Endothelial cell (in vitro differentiated cells): Measurements from ENCODE around the gene COX4I2. TPM values are rescaled to one million over a fixed set of nuclear protein-coding genes. Genes with fewer than 3 reads are reported as not detected.
A peak's percentile ranks its signal among the peaks of the same experiment; 100 is the strongest.

Experiments
- DNase-seq: peaks from one replicate; pipeline ENCODE4 v3.0.0; 2021; ENCODE audit warnings: low spot score
- H3K27ac Mint-ChIP-seq: one replicate; pipeline ENCODE4 v1.8.0; 2021; ENCODE audit warnings: mixed read lengths, inconsistent platforms; ENCODE audit not compliant: unreplicated experiment
- H3K27me3 Mint-ChIP-seq: one replicate; pipeline ENCODE4 v1.8.0; 2021; ENCODE audit warnings: mild to moderate bottlenecking, moderate library complexity, mixed read lengths, inconsistent platforms; ENCODE audit not compliant: unreplicated experiment
- H3K36me3 Mint-ChIP-seq: one replicate; pipeline ENCODE4 v1.8.0; 2021; ENCODE audit warnings: mild to moderate bottlenecking, low read depth, mixed read lengths, inconsistent platforms; ENCODE audit not compliant: unreplicated experiment
- H3K4me1 Mint-ChIP-seq: one replicate; pipeline ENCODE4 v1.8.0; 2021; ENCODE audit warnings: mild to moderate bottlenecking, mixed read lengths, inconsistent platforms; ENCODE audit not compliant: unreplicated experiment
- H3K4me3 Mint-ChIP-seq: one replicate; pipeline ENCODE4 v1.8.0; 2021; ENCODE audit warnings: mild to moderate bottlenecking, mixed read lengths, inconsistent platforms; ENCODE audit not compliant: unreplicated experiment
- H3K9me3 Mint-ChIP-seq: one replicate; pipeline ENCODE4 v1.8.0; 2021; ENCODE audit warnings: mixed read lengths, inconsistent platforms; ENCODE audit not compliant: unreplicated experiment
- total RNA-seq: library from RNA; stranded (reverse); fragmentation: NEBNext Ultra II Directional; extraction: Animal tissue kit (Norgen Biotek cat#: 25700); gene quantifications from one replicate; pipeline ENCODE4 v1.2.1, GENCODE V29; 2021; ENCODE audit not compliant: unreplicated experiment
- TF ChIP-seq, protein P1 (sequence below): fragments of 200-600 bp; sonication (generic); IDR thresholded peaks from one replicate; pipeline ENCODE4 v1.5.0; 2021; ENCODE audit warnings: antibody characterized with exemption; ENCODE audit not compliant: unreplicated experiment

COX4I2 gene
- total RNA-seq, 1 donor from 2014 or later = not detected

DNA sequence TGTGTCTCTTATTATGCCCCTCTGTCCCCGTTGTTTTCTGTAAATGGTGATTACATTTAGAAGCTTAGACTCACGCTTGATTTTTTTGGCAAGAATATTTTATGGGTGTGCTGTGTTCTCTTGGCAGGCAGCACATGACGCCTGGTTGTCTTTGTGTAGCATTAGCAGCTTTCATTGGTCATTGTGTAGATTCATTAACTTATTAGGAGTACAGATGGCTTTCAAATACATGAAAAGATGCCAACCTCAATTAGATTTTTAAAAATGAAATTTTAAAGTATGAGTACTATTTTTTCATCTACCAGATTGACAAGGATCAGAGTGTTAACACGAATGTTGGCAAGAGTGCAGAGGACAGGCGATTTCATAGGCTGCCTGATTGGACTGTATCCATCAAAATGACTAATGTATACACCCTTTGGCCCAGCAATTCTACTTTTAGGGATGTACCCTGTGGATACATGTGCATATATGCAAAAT lies 15.2 kb downstream of the COX4I2 start:
- Mint-ChIP-seq H3K4me3 (no peak overlapping the region), H3K9me3 (no peaks in the 10 kb centered on the region), H3K27ac (no peak overlapping the region), H3K36me3 (no peaks in the 10 kb centered on the region), H3K4me1 (no peaks in the 10 kb centered on the region), H3K27me3 (peaks cover 8% of the 10 kb centered on the region)
- DNase-seq = no peak
- TF ChIP-seq, protein P1, sequence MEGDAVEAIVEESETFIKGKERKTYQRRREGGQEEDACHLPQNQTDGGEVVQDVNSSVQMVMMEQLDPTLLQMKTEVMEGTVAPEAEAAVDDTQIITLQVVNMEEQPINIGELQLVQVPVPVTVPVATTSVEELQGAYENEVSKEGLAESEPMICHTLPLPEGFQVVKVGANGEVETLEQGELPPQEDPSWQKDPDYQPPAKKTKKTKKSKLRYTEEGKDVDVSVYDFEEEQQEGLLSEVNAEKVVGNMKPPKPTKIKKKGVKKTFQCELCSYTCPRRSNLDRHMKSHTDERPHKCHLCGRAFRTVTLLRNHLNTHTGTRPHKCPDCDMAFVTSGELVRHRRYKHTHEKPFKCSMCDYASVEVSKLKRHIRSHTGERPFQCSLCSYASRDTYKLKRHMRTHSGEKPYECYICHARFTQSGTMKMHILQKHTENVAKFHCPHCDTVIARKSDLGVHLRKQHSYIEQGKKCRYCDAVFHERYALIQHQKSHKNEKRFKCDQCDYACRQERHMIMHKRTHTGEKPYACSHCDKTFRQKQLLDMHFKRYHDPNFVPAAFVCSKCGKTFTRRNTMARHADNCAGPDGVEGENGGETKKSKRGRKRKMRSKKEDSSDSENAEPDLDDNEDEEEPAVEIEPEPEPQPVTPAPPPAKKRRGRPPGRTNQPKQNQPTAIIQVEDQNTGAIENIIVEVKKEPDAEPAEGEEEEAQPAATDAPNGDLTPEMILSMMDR = no peak

DNA sequence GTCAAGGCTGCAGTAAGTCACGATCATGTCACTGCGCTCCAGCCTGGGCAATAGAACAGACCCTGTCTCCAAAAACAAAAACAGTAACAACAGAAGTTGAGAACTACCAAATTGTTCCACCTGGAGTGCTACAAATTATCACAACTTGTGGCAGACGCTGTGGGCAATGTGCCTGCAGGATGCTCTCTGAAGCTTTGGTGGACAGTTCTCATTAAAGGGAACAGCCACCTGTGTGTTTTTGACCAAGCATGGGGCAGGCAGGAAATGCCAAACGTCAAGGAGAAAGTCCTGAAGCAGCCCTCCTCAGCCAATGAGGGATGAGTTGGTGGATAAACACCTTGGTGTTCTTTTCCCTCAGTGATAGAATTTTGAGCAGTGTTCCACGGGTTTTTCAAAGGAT lies 15.8 kb downstream of the COX4I2 start:
- Mint-ChIP-seq H3K9me3 (no peaks in the 10 kb centered on the region), H3K27me3 (peaks cover 6% of the 10 kb centered on the region), H3K36me3 (no peaks in the 10 kb centered on the region), H3K4me3 (no peak overlapping the region), H3K4me1 (no peaks in the 10 kb centered on the region), H3K27ac (no peak overlapping the region)
- DNase-seq = no peak
- TF ChIP-seq, protein P1 = no peak

DNA sequence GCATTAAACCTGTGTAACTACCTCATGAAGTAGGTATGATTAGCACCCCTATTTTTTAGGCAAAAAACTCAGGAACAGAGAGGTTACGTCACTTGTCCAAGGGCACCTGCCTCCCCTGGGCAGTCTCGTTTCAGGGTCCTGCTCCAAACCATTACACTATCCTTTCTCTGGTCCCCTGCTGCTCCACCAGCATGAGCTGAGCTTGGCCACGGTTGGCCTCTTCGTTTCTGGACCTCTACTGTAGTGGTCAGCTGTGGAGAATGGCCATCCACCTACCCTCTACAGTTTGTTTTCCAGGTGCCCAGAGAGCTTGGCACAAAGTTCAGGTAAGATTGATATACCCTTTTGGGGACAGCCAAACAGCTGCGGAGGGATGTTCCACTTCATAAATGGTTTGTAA lies 16.8 kb downstream of the COX4I2 start:
- Mint-ChIP-seq H3K27me3 (peaks cover 6% of the 10 kb centered on the region), H3K27ac (no peak overlapping the region), H3K9me3 (no peaks in the 10 kb centered on the region), H3K4me1 (no peaks in the 10 kb centered on the region), H3K36me3 (no peaks in the 10 kb centered on the region), H3K4me3 (no peak overlapping the region)
- DNase-seq = no peak
- TF ChIP-seq, protein P1 = no peak

DNA sequence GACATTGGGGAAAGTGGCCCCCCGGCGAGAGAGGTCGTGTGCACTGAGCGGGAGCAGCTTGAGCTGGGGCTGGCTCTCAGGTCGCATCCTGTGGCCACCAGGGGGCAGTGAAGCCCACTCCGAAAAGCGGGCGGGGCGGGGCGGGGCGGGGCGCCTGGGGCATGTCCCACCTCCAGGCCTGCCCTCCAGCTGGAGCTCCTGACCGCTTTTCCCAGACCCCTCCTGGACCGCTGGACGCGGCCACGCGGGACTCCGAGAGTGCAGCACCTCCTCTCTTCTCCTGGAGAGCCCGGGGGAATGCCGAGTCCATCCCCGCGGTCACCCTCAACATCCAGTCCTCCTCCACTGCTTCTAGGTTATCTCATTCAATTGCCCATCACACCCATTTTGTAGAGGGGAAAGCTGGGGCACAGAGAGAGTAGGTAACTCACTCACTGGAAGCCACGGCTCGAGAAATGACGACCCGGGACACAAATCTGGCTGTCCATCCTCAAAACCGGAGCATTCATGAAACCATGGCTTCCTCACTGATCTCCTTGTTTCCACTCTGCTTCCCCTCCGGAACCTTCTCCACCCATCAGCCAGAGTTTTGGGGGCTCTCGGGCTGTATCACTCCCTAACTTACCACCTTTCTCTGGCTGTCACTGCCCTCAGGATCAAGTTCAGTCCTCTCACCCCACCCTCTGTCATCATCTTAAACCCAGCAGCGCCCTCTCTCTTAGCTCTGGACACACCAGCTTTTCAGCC lies 24.1 kb downstream of the COX4I2 start:
- Mint-ChIP-seq H3K27me3 (peaks cover 7% of the 10 kb centered on the region), H3K27ac (peak overlapping the region; percentile 64), H3K4me1 (peaks cover 22% of the 10 kb centered on the region), H3K9me3 (no peaks in the 10 kb centered on the region), H3K36me3 (peaks cover 17% of the 10 kb centered on the region), H3K4me3 (peak overlapping the region; percentile 80)
- DNase-seq = peak; percentile 80
- TF ChIP-seq, protein P1 = peak; percentile 92

DNA sequence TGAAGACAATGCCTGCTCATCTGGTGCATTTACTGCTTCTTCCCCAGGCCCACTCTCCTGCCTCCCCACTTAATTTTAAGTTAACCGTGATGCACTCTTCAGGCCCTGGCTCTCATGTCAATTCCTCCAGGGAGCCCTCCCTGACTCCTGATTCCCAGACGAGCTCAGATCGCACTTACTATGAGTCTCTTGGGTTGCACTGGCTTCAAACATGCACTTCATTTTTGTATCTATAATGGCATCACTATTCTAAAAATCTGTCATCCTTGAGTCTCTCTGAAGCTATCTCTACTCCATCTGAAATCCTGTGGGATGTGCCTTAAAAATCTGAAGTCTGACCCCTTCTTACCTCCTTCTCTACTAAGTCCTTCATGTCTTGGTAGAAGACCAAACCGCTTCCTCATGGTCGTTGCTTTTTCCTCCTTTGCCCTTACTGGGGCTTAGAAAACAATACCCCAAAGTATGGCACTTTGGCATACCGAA lies 24.7 kb downstream of the COX4I2 start:
- Mint-ChIP-seq H3K27me3 (peaks cover 7% of the 10 kb centered on the region), H3K4me1 (peaks cover 26% of the 10 kb centered on the region), H3K9me3 (no peaks in the 10 kb centered on the region), H3K4me3 (peak overlapping the region; percentile 64), H3K27ac (peak overlapping the region; percentile 59), H3K36me3 (peaks cover 19% of the 10 kb centered on the region)
- TF ChIP-seq, protein P1 = no peak
- no peak for DNase-seq
